Activated T-cell treated with anti-CD3 and anti-CD28 coated beads, Interleukin-2, amount 50 U/mL, for 4 hours (primary cell): Measurements from ENCODE around the gene ASIP. TPM values are rescaled to one million over a fixed set of nuclear protein-coding genes. Genes with fewer than 3 reads are reported as not detected.
"Not testable (repeated sequence)": the region's sequence is repeated elsewhere in the genome, so short reads cannot be mapped to it uniquely, and the experiment has no call there.

Experiments used
- ATAC-seq, 2 donors: fragments of 200-7000 bp; cut with Tn5 transposase; one replicate each; pipeline ENCODE4 v1.10.0; 2021
- DNase-seq: peaks from one replicate; pipeline ENCODE4 v3.0.0-alpha.2; 2020
- H3K27me3 Mint-ChIP-seq: one replicate; pipeline ENCODE4 v1.8.0; 2021; ENCODE audit warnings: low read depth, mixed read lengths
- H3K36me3 Mint-ChIP-seq: one replicate; pipeline ENCODE4 v1.8.0; 2022; ENCODE audit warnings: mixed read lengths; ENCODE audit not compliant: insufficient read depth
- H3K4me1 Mint-ChIP-seq: one replicate; pipeline ENCODE4 v1.8.0; 2021; ENCODE audit warnings: low read depth, mixed read lengths
- H3K4me3 Mint-ChIP-seq: one replicate; pipeline ENCODE4 v1.8.0; 2021; ENCODE audit warnings: mild to moderate bottlenecking, moderate library complexity, mixed read lengths
- H3K9me3 Mint-ChIP-seq: one replicate; pipeline ENCODE4 v1.8.0; 2021; ENCODE audit warnings: mixed read lengths
- total RNA-seq, 3 donors: library from RNA; stranded (reverse); gene quantifications; one replicate each; pipeline ENCODE4 v1.2.1, GENCODE V29; 2021

Gene ASIP
- total RNA-seq, 3 donors from 2014 or later, result not detected

GRCh38 chr20:34224251-34224650 is 17.0 kb upstream of the ASIP start:
- not testable (repeated sequence) for H3K4me1 Mint-ChIP-seq, ATAC-seq, H3K36me3 Mint-ChIP-seq, H3K9me3 Mint-ChIP-seq, H3K4me3 Mint-ChIP-seq, DNase-seq
- peaks cover 14% of the 10 kb centered on the region for H3K27me3 Mint-ChIP-seq

DNA sequence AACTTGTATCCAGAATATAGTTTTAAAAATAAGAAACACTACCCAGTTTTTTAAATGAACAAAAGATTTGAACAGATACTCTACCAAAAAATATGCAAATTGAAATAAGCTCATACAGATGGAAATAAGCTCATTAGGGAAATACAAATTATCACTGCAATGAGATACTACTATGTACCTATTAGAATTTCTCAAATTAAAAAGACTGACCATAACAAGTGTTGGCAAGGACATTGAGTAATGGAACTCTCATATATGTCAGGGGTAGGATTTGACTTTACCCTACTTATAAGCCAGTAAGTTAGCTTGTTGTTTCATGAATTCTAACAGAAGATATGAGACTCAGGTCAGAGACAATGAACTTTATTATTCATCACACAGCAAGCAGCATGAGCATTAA is 9.6 kb upstream of the ASIP start:
- peaks cover 2% of the 10 kb centered on the region for H3K27me3 Mint-ChIP-seq
- DNase-seq (no peak), ATAC-seq (no peak)
- no peaks in the 10 kb centered on the region for H3K4me1 Mint-ChIP-seq
- no peaks in the 10 kb centered on the region for H3K9me3 Mint-ChIP-seq
- no peaks in the 10 kb centered on the region for H3K36me3 Mint-ChIP-seq
- no peak overlapping the region for H3K4me3 Mint-ChIP-seq

DNA sequence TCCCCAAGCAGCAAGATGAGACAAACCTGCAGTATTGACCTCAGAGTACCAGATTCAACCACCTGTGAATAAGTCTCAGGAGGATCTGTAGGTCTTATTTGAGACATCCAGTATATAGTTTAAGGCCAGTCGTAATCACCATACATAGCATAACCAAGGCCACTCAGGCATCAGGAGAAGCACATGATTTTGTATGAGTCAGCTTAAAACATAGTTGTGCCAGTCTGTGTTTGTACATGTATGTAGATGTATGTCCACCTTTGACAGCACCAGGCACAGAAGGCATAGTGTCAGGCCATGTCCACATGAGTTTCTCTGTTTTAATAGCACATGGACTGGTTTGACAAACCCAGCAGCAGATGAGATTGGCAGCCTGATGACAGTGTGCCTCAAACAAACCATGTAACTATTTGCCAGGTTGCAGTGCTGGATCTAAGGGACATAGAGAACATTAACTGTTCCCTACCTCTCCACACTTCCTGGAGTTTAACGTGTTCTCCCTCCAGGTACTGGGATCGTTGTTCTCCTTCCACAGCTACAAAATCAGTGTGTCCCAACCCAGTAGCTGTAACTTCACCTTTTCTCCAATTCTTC is 8.6 kb upstream of the ASIP start:
- Mint-ChIP-seq H3K36me3 (no peaks in the 10 kb centered on the region), H3K4me1 (no peaks in the 10 kb centered on the region), H3K4me3 (no peak overlapping the region), H3K27me3 (peaks cover 2% of the 10 kb centered on the region), H3K9me3 (peaks cover 5% of the 10 kb centered on the region)
- no peak for DNase-seq
- ATAC-seq, result no peak

DNA sequence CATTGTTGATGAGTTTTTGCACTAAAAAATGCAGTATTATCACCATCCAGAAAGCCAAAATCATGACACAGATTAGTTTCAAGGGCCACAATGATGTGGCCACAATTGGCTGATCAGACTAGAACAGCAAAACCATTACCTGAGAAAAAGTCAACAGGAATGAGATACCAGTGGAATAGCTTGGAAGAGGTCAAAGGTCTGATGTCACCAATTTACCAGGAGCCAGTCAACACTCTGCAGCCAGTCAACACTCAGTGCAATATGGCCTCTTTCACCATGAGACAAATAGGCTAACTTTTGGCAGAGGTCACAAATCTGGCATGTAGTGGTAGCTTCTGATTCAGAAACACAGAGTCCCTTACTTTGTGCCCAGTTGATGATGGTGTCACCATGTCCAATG is 7.5 kb upstream of the ASIP start:
- Mint-ChIP-seq H3K36me3 (no peaks in the 10 kb centered on the region), H3K4me3 (no peak overlapping the region), H3K4me1 (no peaks in the 10 kb centered on the region), H3K27me3 (peaks cover 2% of the 10 kb centered on the region), H3K9me3 (peaks cover 15% of the 10 kb centered on the region)
- DNase-seq (no peak), ATAC-seq (no peak)

GRCh38 chr20:34235875-34236274 is 5.3 kb upstream of the ASIP start:
- peaks cover 2% of the 10 kb centered on the region for H3K27me3 Mint-ChIP-seq
- H3K9me3 Mint-ChIP-seq, result peaks cover 15% of the 10 kb centered on the region
- no peaks in the 10 kb centered on the region for H3K36me3 Mint-ChIP-seq
- ATAC-seq (no peak), DNase-seq (no peak)
- H3K4me1 Mint-ChIP-seq, result peaks cover 9% of the 10 kb centered on the region
- no peak overlapping the region for H3K4me3 Mint-ChIP-seq

DNA sequence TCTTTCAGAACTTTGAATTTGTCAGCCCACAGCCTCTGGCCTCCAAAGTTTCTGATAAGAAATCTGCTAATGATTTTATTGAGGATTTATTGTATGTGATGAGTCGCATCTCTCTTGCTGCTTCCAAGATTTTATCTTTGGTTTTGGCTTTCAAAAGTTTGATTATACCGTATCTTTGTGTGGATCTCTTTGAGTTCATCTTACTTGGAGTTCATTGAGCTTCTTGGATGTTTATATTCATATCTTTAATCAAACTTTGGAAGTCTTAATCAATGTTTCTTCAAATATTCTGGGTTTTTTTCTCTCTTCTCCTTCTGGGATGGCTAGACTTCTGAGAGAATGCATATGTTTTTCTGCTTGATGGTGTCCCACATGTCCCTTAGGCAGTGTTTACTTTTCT is 3.3 kb upstream of the ASIP start:
- H3K27me3 Mint-ChIP-seq, result peaks cover 3% of the 10 kb centered on the region
- peaks cover 18% of the 10 kb centered on the region for H3K4me1 Mint-ChIP-seq

DNA sequence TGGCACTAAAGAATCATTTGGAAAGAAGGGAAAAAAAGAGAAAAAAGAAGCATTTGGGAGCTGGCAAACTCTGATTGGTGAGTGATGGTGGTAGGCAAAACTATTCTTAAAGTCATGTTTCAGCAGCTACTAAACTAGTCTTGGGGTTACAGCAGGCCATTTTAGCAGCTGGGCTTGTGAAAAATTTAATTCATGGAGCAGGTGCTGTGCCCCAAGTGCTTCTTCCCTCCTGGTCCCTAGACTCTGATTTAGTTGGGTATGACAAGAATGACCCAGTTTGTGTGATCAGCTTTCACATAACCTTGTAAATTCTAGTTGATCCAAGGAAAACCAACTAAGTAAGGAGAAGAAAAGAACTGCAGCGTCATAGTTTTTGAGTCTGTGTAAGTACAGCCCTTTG is 1.1 kb upstream of the ASIP start:
- Mint-ChIP-seq H3K4me3 (no peak overlapping the region), H3K27me3 (peaks cover 3% of the 10 kb centered on the region), H3K36me3 (no peaks in the 10 kb centered on the region), H3K9me3 (peaks cover 15% of the 10 kb centered on the region), H3K4me1 (peaks cover 18% of the 10 kb centered on the region)
- ATAC-seq (no peak), DNase-seq (no peak)

More for the DNA sequence above, 3.3 kb upstream of the ASIP start:
- ATAC-seq, result no peak
- Mint-ChIP-seq H3K4me3 (no peak overlapping the region), H3K9me3 (peaks cover 15% of the 10 kb centered on the region), H3K36me3 (no peaks in the 10 kb centered on the region)
- DNase-seq, result no peak

DNA sequence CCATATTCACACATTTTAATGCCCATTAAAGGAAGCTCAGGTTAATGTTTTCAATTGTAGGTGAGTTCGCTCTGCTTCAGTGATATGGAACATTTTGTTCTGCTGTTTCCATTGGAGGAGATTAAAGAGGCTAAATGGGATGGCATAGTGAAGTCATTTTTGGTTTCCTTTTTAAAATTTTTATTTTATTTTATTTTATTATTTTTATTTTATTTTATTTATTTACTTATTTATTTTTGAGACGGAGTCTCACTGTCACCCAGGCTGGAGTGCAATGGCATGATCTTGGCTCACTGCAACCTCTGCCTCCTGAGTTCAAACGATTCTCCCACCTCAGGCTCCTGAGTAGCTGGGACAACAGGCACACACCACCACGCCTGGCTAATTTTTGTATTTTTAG is 792 bp downstream of the ASIP start:
- H3K36me3 Mint-ChIP-seq, DNase-seq, H3K4me3 Mint-ChIP-seq, H3K27me3 Mint-ChIP-seq, ATAC-seq: not testable (repeated sequence)
- Mint-ChIP-seq H3K9me3 (peaks cover 15% of the 10 kb centered on the region), H3K4me1 (peaks cover 18% of the 10 kb centered on the region)

GRCh38 chr20:34242879-34243278 is 1.7 kb downstream of the ASIP start:
- Mint-ChIP-seq H3K4me1 (peaks cover 18% of the 10 kb centered on the region), H3K9me3 (peaks cover 7% of the 10 kb centered on the region), H3K27me3 (peaks cover 3% of the 10 kb centered on the region), H3K36me3 (no peaks in the 10 kb centered on the region), H3K4me3 (no peak overlapping the region)
- DNase-seq (no peak), ATAC-seq (no peak)

DNA sequence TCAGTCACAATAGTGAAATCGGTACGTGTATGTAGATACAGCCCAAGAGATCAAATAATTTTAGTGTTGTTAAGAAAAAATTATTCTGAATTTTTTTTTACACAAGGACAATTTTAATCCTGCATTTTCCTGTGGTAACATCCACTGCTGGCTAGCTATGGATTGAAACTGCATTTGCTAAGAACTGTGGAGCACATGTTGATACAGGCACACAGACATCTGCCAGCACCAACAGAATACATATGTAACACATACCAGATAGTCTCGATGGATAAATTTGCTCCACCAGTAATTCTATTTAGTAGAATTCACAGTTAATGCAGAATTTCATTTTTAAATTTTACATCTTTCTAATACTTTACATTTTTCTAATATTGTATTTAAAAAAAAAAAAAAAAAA is 2.2 kb downstream of the ASIP start:
- H3K36me3 Mint-ChIP-seq, result no peaks in the 10 kb centered on the region
- H3K4me1 Mint-ChIP-seq, result peaks cover 18% of the 10 kb centered on the region
- peaks cover 2% of the 10 kb centered on the region for H3K9me3 Mint-ChIP-seq
- H3K27me3 Mint-ChIP-seq, result peaks cover 3% of the 10 kb centered on the region
- DNase-seq, result no peak
- ATAC-seq, result no peak
- no peak overlapping the region for H3K4me3 Mint-ChIP-seq

- H3K9me3 Mint-ChIP-seq, result no peaks in the 10 kb centered on the region
- peaks cover 11% of the 10 kb centered on the region for H3K4me1 Mint-ChIP-seq
- no peak overlapping the region for H3K4me3 Mint-ChIP-seq
- DNase-seq (no peak), ATAC-seq (no peak)
- no peaks in the 10 kb centered on the region for H3K36me3 Mint-ChIP-seq
- H3K27me3 Mint-ChIP-seq, result peaks cover under 1% of the 10 kb centered on the region
These were observed 5.0 kb downstream of the ASIP start for GRCh38 chr20:34246126-34246626.

- no peak overlapping the region for H3K4me3 Mint-ChIP-seq
These were observed 8.1 kb downstream of the ASIP start for GRCh38 chr20:34249291-34249690.

DNA sequence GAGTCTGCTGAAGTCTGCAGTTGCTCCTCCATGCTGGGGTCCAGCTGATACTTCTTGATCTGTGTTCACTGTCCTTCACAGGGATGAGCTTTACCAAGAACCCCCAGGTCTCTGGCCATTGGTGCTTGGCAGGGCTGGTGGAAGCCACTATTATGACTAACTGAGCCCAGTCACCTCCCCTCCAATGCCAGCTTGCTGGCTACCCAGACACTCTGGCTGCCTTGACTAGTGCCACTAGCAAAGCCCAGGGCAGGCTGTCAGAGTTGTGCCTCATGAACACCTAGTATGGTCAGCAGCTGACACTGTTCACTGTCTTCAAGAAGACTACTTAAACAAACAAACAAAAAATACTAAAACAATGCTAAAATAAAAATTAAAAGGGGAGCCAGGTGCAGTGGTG is 8.8 kb downstream of the ASIP start:
- Mint-ChIP-seq H3K27me3 (no peaks in the 10 kb centered on the region), H3K36me3 (no peaks in the 10 kb centered on the region), H3K4me3 (no peak overlapping the region), H3K4me1 (peaks cover 5% of the 10 kb centered on the region), H3K9me3 (no peaks in the 10 kb centered on the region)
- DNase-seq, result no peak
- no peak for ATAC-seq

More at GRCh38 chr20:34249291-34249690, 8.1 kb downstream of the ASIP start:
- Mint-ChIP-seq H3K27me3 (no peaks in the 10 kb centered on the region), H3K36me3 (no peaks in the 10 kb centered on the region), H3K4me1 (peaks cover 5% of the 10 kb centered on the region), H3K9me3 (no peaks in the 10 kb centered on the region)
- DNase-seq (no peak), ATAC-seq (peak; percentile 84 to 89)

DNA sequence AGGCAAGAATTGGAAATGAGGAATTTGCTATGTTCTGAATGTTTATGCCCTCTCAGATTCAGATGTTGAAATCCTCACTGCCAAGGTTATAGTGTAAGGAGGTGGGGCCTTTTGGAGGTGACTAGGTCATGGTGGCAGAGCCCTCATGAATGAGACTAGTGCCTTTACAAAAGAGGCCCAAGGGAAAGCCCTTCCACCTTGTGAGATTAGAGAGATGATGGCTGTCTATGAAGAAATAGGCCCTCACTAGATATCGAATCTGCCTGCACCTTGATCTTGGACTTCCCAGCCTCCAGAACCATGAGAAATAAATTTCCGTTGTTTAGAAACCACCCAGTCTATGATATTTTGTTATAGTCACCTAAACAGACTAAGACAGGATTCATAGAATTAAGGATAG is 10.4 kb downstream of the ASIP start:
- H3K36me3 Mint-ChIP-seq, result no peaks in the 10 kb centered on the region
- DNase-seq (no peak), ATAC-seq (no peak)
- H3K27me3 Mint-ChIP-seq, result no peaks in the 10 kb centered on the region
- H3K4me3 Mint-ChIP-seq, result no peak overlapping the region
- no peaks in the 10 kb centered on the region for H3K9me3 Mint-ChIP-seq
- peaks cover 5% of the 10 kb centered on the region for H3K4me1 Mint-ChIP-seq

DNA sequence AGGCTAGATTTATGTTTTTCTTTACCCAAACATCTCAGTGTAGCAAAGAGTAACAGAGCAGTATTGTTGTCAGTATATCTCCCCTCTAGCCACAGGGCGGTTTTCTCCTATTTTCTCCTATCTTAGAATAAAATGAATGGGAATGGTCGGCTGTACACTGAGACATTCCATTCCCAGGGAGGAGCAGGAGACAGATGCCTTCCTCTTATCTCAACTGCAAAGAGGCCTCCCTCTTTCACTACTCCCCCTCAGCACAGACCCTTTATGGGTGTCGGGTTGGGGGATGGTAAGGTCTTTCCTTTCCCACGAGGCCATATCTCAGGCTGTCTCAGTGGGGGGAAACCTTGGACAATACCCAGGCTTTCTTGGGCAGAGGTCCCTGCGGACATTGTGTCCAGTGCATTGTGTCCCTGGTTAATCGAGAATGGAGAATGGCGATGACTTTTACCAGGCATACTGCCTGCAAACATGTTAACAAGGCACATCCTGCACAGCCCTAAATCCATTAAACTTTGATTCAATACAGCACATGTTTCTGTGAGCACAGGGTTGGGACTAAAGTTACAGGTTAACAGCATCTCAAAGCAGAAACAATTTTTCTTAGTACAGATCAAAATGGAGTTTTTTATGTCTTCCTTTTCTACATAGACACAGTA is 11.3 kb downstream of the ASIP start:
- not testable (repeated sequence) for H3K9me3 Mint-ChIP-seq, H3K4me1 Mint-ChIP-seq, H3K27me3 Mint-ChIP-seq, ATAC-seq, DNase-seq, H3K36me3 Mint-ChIP-seq, H3K4me3 Mint-ChIP-seq
